Duodenal mucosa (tissue), 2 donors: ENCODE data around the gene GOLM1.
A peak's percentile ranks its signal among the peaks of the same experiment; 100 is the strongest.
"Not testable (repeated sequence)": the region's sequence is repeated elsewhere in the genome, so short reads cannot be mapped to it uniquely, and the experiment has no call there.

ENCODE experiments used
- H3K27ac ChIP-seq: one replicate; pipeline ENCODE4 v1.7.0; 2013; ENCODE audit warnings: low read depth, low read length
- H3K27me3 ChIP-seq, 2 donors: one replicate each; pipeline ENCODE4 v1.7.0; 2013; ENCODE audit warnings: low read length in 2 of 2, control low read depth in 1 of 2; ENCODE audit not compliant: insufficient read depth in 2 of 2, control insufficient read depth in 1 of 2
- H3K36me3 ChIP-seq, 2 donors: one replicate each; pipeline ENCODE4 v1.7.0; 2013; ENCODE audit warnings: low read length in 2 of 2, control low read depth in 1 of 2; ENCODE audit not compliant: insufficient read depth in 2 of 2, control insufficient read depth in 1 of 2
- H3K4me1 ChIP-seq, 2 donors: one replicate each; pipeline ENCODE4 v1.7.0; 2013; ENCODE audit warnings: low read length in 2 of 2, control low read depth in 1 of 2; ENCODE audit not compliant: insufficient read depth in 2 of 2, control insufficient read depth in 1 of 2
- H3K4me3 ChIP-seq, 2 donors: one replicate each; pipeline ENCODE4 v1.7.0; 2013; ENCODE audit warnings: low read length in 2 of 2, low read depth in 1 of 2
- H3K9ac ChIP-seq, 2 donors: one replicate each; pipeline ENCODE4 v1.7.0; 2013; ENCODE audit warnings: low read length in 2 of 2, low read depth in 1 of 2
- H3K9me3 ChIP-seq, 2 donors: one replicate each; pipeline ENCODE4 v1.7.0; 2013; ENCODE audit warnings: low read length in 2 of 2, control low read depth in 1 of 2; ENCODE audit not compliant: control insufficient read depth in 1 of 2

Gene GOLM1

GRCh38 chr9:86064220-86064619 lies 35.1 kb downstream of the GOLM1 start:
- Histone ChIP-seq H3K36me3 (peaks cover 6% of the 10 kb centered on the region in 2 donors), H3K4me1 (peaks cover 16 to 21% of the 10 kb centered on the region in 2 donors), H3K27ac (no peak overlapping the region), H3K9ac (no peak overlapping the region), H3K9me3 (no peaks in the 10 kb centered on the region), H3K4me3 (no peak overlapping the region), H3K27me3 (no peaks in the 10 kb centered on the region)

- Histone ChIP-seq H3K4me3 (peak overlapping the region; percentile 37 to 69), H3K9me3 (no peaks in the 10 kb centered on the region), H3K36me3 (peaks cover 3 to 6% of the 10 kb centered on the region in 2 donors), H3K4me1 (peaks cover 16 to 21% of the 10 kb centered on the region in 2 donors), H3K27ac (no peak overlapping the region), H3K9ac (peak overlapping the region; percentile 3 to 66), H3K27me3 (no peaks in the 10 kb centered on the region)
Observed at GRCh38 chr9:86062845-86063693, 36.3 kb downstream of the GOLM1 start.

GRCh38 chr9:86061972-86062739 lies 37.2 kb downstream of the GOLM1 start:
- H3K27ac ChIP-seq = no peak overlapping the region
- peaks cover 16 to 21% of the 10 kb centered on the region in 2 donors for H3K4me1 ChIP-seq
- no peaks in the 10 kb centered on the region for H3K27me3 ChIP-seq
- H3K4me3 ChIP-seq = peak overlapping the region in 1 of 2 donors; percentile 37
- peak overlapping the region in 1 of 2 donors; percentile 66 for H3K9ac ChIP-seq
- H3K9me3 ChIP-seq = no peaks in the 10 kb centered on the region
- peaks cover 3 to 6% of the 10 kb centered on the region in 2 donors for H3K36me3 ChIP-seq

GRCh38 chr9:86057491-86057890 lies 41.9 kb downstream of the GOLM1 start:
- Histone ChIP-seq H3K9me3 (no peaks in the 10 kb centered on the region), H3K9ac (no peak overlapping the region), H3K27ac (no peak overlapping the region), H3K36me3 (peaks cover 5 to 17% of the 10 kb centered on the region in 2 donors), H3K4me3 (no peak overlapping the region), H3K4me1 (peaks cover 6% of the 10 kb centered on the region in 2 donors), H3K27me3 (no peaks in the 10 kb centered on the region)

- H3K27ac ChIP-seq = no peak overlapping the region
- no peaks in the 10 kb centered on the region for H3K4me1 ChIP-seq
- H3K36me3 ChIP-seq = peaks cover 5 to 19% of the 10 kb centered on the region in 2 donors
- no peak overlapping the region for H3K9ac ChIP-seq
- no peaks in the 10 kb centered on the region for H3K27me3 ChIP-seq
- no peaks in the 10 kb centered on the region for H3K9me3 ChIP-seq
- H3K4me3 ChIP-seq = no peak overlapping the region
Observed at GRCh38 chr9:86054695-86055094, 44.7 kb downstream of the GOLM1 start.

- no peaks in the 10 kb centered on the region for H3K4me1 ChIP-seq
- peaks cover 5 to 16% of the 10 kb centered on the region in 2 donors for H3K36me3 ChIP-seq
- no peaks in the 10 kb centered on the region for H3K9me3 ChIP-seq
- no peak overlapping the region for H3K9ac ChIP-seq
- H3K4me3 ChIP-seq = no peak overlapping the region
- H3K27me3 ChIP-seq = no peaks in the 10 kb centered on the region
- no peak overlapping the region for H3K27ac ChIP-seq
Observed at GRCh38 chr9:86052556-86053468, 46.5 kb downstream of the GOLM1 start.

- not testable (repeated sequence) for H3K27me3 ChIP-seq, H3K9me3 ChIP-seq, H3K27ac ChIP-seq, H3K4me1 ChIP-seq, H3K4me3 ChIP-seq, H3K9ac ChIP-seq
- peaks cover 0 to 16% of the 10 kb centered on the region in 2 donors for H3K36me3 ChIP-seq
Observed at GRCh38 chr9:86048018-86048742, 51.2 kb downstream of the GOLM1 start.

- Histone ChIP-seq H3K36me3 (peaks cover 0 to 8% of the 10 kb centered on the region in 2 donors), H3K9ac (no peak overlapping the region), H3K9me3 (no peaks in the 10 kb centered on the region), H3K4me1 (peaks cover 6 to 9% of the 10 kb centered on the region in 2 donors), H3K27me3 (no peaks in the 10 kb centered on the region), H3K27ac (no peak overlapping the region), H3K4me3 (no peak overlapping the region)
Observed at GRCh38 chr9:86047361-86047760, 52.0 kb downstream of the GOLM1 start.

GRCh38 chr9:86046930-86047341 lies 52.4 kb downstream of the GOLM1 start:
- Histone ChIP-seq H3K4me3 (no peak overlapping the region), H3K27ac (no peak overlapping the region), H3K36me3 (peaks cover 0 to 7% of the 10 kb centered on the region in 2 donors), H3K4me1 (peaks cover 10 to 12% of the 10 kb centered on the region in 2 donors), H3K9ac (no peak overlapping the region), H3K9me3 (no peaks in the 10 kb centered on the region), H3K27me3 (no peaks in the 10 kb centered on the region)
